Renal cortex interstitium (tissue), 11 donors: ENCODE measurements around the gene OTOG. TPM values are rescaled to one million over a fixed set of nuclear protein-coding genes. Genes with fewer than 3 reads are reported as not detected.
"Not testable (repeated sequence)": the region's sequence is repeated elsewhere in the genome, so short reads cannot be mapped to it uniquely, and the experiment has no call there.

ENCODE experiments used
- DNase-seq, 11 donors: peaks; one replicate each; pipeline ENCODE4 v3.0.0-alpha.2; 2013; ENCODE audit warnings: low read depth in 9 of 11, low spot score in 4 of 11; ENCODE audit errors: extremely low read depth in 1 of 11
- polyA plus RNA-seq, 3 donors: library from polyadenylated mRNA; unstranded; fragments of 120-200 nt; gene quantifications; one replicate each; pipeline ENCODE4 v1.2.1, GENCODE V29; 2013; ENCODE audit not compliant: insufficient read length in 3 of 3

Gene OTOG
- polyA plus RNA-seq, 3 donors = 0.27 to 0.42 (median 0.36) TPM

DNA sequence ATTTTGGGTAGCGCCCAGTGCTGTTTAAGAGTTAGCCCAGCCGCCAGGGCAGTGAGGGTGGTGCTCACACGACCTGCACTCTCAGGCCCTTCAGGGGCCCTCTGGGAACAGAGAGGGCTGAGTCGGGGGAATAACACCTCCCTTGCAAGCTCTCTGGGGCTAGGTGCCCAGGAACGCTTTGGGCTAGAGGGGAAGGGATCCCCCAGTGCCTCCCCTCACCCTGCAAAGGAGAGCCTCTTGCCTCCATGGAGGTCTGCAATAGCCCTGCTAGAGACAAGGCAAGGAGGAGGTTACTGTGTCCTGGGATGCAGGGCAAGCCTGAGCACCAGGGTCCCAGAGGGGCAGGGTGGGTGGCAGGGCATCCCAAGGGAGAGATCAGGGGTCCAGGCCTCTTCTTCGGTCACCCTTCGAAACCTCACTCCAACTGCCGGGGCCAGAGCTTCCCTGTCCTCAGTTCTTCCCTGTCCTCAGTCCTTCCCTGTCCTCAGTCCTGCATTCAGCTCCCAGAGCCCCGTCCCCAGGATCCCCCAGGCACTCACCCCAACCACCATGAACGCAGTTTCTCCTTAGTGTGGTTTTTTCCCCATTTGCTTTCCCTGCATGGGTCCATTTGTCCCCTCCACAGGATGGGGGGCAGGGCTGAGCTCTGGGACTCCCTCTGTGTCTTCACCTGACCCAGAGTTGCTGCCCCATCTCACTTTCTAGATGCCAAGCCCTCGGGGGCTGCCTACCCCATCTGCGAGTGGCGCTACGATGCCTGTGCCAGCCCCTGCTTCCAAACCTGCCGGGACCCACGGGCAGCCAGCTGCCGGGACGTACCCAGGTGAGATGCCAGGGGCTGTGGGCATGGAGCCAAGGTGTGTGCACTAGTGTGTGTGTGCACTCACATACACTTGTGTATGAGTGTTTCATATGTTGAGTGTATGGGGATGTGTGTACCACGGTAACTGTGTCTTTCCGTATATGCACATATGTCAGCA lies 60.8 kb downstream of the OTOG start:
- DNase-seq = no peak

DNA sequence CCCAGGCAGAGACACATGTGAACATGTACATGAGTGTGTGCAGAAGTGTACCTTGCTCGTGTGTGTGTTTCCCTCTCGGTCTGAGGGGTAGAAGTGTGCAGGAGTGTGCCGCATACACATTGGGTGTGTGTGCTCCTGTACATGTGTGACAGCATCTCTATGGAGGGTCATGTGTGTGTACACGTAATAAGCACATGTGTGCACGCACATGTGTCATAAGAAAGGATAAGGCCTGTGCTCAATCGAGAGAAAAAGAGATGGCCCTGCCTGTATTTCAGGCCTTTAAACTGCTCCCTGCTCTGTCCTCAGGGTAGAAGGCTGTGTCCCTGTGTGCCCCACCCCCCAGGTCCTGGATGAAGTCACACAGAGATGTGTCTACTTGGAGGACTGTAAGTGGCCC lies 61.8 kb downstream of the OTOG start:
- DNase-seq = no peak

DNA sequence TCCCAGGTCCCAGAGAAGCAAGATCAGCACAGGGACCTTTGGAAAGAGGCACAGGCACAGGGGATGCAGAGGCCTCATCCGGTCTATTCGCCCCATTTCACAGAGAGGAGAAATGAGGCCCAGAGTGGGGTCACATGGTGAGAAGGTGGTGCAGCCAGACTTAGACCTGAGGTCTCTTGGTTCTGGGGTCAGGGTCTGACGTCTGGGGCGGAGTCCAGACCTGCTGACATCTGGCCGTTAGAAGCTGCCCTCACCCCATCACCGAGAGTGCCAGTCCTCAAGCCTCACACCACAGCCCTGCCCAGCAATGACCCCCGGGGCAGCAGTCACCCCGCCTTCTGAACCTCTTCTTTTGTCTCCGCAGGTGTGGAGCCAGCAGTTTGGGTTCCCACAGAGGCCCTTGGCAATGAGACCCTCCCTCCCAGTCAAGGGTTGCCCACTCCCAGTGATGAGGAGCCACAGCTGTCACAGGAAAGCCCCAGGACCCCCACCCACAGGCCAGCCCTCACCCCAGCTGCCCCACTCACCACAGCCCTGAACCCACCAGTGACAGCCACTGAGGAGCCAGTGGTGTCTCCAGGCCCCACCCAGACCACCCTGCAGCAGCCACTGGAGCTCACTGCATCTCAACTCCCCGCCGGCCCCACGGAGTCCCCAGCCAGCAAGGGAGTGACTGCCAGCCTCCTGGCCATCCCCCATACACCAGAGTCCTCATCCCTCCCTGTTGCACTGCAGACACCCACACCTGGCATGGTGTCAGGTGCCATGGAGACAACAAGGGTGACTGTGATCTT lies 62.4 kb downstream of the OTOG start:
- DNase-seq = no peak

DNA sequence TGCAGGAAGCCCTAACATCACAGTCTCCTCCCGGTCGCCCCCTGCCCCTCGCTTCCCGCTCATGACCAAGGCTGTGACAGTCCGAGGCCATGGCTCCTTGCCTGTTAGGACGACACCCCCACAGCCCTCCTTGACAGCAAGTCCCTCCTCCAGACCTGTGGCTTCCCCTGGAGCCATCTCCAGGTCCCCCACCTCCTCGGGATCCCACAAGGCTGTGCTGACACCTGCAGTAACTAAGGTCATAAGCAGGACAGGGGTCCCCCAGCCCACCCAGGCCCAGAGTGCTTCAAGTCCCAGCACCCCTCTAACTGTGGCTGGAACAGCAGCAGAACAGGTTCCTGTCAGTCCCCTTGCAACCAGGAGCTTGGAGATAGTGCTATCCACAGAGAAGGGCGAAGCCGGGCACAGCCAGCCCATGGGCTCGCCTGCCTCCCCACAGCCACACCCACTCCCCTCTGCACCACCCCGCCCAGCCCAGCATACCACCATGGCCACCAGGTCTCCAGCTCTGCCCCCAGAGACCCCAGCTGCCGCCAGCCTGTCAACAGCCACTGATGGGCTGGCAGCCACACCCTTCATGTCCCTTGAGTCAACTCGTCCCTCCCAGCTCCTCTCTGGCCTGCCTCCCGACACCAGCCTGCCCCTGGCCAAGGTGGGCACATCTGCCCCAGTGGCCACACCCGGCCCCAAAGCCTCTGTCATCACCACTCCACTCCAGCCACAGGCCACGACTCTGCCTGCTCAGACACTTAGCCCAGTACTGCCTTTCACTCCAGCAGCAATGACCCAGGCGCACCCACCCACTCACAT lies 63.2 kb downstream of the OTOG start:
- no peak for DNase-seq

DNA sequence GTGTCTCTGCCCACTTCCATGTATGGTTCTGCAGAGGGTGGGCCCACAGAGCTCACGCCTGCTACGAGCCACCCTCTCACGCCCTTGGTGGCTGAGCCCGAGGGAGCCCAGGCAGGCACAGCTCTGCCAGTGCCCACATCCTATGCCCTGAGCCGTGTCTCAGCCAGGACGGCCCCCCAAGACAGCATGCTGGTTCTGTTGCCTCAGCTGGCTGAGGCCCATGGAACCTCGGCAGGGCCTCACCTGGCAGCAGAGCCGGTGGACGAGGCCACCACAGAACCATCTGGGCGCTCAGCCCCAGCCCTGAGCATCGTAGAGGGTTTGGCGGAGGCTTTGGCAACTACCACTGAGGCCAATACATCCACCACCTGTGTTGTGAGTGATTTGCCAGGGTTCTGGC lies 64.0 kb downstream of the OTOG start:
- DNase-seq = no peak

DNA sequence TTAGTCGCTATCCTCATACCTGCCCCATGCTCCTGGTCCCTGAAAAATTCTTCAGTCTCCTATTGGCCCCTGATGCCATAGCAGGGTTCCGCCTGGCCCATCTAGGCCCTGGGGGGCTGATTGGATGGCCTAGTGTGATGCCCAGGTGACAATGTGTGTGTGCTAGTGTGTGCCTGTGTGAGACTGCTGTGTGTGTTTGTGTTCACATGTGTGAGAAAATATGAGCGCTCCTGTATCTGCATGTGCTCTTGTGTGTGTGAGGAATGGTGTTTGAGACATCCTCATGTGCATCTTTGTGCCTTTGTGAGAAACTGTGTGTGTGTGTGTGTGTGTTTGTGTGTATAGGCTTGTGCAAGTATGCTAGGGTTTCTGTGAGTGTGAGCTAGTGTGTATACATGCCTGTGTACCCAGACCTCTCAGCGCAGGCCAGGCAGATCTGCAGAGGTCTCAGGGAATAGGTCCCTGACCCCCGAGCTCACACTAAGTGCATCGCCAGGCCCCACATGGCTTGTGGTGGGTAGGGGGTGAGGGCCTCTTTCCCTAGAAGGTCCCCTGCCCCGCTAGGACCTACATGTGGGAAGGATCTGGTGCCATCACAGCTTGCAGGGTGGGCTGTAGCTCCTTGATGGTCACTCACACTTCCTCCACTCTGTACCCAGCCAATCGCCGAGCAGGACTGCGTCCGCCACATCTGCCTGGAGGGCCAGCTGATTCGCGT lies 64.6 kb downstream of the OTOG start:
- no peak for DNase-seq

DNA sequence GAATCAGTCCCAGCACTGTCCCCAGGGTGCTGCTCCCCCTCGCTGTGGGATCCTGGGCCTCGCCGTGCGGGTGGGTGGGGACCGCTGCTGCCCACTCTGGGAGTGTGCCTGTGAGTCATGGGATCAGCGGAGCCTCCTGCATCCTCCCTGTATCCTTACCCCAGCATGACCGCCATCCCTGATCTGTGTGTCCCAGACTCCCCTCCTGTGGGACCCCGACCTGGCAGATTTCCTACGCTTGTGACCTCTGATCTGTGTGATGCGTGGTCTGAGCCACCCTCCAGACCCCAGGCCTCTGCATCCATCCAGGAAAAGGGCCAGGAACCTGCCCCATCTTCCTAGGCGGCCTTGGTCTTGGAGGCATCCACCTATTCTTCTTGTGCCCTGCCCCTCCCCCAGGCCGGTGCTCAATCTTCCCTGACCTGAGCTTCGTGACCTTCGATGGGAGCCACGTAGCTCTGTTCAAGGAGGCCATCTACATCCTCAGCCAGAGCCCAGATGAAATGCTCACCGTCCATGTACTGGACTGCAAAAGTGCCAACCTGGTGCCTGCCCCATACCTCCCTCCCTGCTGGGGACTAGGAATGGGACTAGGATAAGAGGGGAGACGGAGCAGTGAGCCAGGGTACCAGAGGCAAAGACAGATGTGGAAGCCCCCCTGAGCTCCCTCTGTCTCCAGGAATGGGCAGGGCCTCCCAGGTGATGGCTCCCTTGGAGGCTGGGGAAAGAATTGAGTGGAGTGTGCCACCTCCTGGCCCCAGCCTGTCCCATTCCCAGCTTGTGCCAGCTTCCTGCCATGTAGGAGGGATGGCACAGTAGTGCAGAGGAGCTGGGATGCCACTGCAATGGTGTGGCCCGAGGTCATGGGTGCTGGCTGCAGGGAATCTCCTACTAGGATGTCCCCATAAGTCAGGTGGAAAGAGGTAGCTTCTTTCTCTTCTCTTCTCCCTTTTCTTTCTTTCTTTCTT lies 65.4 kb downstream of the OTOG start:
- DNase-seq = no peak

DNA sequence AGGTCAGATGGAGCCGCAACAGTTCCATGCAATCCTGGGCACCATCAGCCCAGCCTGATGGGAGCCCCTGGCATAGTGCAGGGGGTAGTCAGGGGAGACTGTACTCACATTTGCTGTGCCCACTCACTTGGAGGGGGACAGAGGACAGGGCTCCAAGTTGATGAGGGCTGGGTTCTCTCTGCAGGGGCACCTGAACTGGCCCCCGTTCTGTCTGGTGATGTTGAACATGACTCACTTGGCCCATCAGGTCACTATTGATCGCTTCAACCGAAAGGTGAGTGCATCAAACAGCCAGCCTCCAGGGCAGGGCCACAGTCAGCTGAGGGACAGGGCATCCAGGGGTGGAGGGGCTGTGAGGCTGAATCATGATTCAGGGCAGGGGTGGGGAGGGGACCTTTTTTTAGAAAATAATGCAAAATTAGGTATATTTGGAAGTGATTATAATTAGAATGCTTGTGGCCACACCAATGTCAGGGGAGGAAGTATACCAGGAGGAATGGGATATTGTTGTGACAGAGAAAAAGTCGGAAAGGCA lies 66.4 kb downstream of the OTOG start:
- DNase-seq = no peak

DNA sequence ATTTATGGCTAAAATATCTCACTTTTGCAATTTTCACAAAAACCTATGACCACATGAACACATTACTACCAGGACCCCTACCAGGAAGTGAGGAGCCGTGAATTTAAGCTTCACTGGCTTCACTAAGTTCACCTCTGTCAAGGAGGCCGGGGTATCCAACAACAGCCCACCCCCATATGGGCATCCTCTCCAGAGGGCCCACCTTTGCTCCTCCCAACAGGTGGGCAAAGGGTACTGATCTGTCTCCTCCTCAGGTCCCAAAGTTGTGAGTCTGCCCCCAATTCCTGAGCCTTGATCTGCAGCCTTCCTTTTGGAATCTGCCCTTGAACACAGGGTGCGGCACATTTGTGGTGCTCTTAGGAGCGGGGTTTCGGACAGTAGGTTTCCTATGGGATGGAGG lies 66.9 kb downstream of the OTOG start:
- no peak for DNase-seq

DNA sequence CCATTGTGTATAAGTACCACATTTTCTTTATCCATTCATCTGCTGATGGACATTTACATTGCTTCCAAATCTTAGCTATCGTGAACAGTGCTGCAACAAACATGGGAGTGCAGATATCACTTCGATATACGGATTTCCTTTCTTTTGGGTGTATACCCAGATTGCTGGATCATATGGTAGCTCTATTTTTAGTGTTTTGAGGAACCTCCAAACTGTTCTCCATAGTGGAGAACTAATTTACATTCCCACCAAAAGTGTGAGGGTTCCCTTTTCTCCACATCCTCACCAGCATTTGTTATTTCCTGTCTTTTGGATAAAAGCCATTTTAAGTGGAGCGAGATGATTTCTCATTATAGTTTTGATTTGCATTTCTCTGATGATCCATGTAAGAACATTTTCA lies 75.7 kb downstream of the OTOG start:
- not testable (repeated sequence) for DNase-seq

DNA sequence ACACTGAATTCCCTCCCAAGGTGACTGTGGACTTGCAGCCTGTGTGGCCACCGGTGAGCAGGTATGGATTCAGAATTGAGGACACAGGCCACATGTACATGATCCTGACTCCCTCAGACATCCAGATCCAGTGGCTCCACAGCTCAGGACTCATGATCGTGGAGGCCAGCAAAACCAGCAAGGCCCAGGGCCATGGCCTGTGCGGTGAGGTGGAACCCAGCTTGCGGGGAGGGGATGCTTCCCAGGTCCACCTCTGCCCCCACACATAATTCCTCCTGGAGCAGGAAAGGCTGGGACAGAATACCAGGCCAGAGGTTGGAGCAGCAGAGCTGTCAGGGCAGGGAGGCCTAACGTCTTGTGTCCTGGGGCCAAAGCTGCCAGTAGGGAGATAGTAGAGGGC lies 82.1 kb downstream of the OTOG start:
- no peak for DNase-seq

DNA sequence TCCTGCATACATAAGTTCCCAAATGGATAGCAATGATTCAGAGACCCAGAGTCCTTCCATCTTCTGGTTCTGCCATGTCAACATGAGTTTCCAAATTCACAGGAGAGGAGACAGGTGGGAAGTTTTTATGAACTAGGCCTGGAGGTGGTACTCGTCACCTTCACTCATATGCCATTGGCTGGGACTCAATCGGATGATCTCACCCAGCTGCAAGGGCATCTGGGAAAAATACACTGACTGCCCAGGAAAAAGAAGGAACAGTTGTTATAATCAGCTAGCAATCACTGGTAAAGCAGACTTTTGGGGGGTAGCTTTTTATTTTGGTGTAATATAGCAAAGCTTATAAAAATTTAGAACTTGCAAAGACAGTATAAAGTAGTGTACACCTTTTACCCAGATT lies 83.9 kb downstream of the OTOG start:
- no peak for DNase-seq

DNA sequence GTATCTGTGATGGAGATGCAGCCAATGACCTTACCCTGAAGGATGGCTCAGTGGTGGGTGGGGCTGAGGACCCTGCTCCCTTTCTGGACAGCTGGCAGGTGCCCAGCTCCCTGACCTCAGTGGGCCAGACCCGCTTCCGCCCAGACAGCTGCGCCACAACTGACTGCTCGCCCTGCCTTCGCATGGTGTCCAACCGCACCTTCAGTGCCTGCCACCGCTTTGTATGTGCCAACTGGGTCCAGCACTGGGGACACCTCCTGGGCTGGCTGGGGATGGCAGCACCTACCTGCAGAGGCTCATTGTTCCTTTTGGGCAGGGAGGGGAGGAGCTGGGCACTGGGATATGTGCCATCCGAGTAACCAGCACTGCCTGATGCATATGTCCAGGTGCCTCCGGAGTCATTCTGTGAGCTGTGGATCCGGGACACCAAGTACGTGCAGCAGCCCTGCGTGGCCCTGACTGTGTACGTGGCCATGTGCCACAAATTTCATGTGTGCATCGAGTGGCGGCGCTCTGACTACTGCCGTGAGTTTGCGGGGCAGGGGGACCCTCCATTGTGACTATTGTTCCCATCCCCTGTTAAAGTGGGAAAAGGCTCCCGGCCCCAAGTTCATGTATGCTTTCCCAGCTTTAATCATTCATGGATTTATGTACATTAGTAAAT lies 84.8 kb downstream of the OTOG start:
- no peak for DNase-seq

DNA sequence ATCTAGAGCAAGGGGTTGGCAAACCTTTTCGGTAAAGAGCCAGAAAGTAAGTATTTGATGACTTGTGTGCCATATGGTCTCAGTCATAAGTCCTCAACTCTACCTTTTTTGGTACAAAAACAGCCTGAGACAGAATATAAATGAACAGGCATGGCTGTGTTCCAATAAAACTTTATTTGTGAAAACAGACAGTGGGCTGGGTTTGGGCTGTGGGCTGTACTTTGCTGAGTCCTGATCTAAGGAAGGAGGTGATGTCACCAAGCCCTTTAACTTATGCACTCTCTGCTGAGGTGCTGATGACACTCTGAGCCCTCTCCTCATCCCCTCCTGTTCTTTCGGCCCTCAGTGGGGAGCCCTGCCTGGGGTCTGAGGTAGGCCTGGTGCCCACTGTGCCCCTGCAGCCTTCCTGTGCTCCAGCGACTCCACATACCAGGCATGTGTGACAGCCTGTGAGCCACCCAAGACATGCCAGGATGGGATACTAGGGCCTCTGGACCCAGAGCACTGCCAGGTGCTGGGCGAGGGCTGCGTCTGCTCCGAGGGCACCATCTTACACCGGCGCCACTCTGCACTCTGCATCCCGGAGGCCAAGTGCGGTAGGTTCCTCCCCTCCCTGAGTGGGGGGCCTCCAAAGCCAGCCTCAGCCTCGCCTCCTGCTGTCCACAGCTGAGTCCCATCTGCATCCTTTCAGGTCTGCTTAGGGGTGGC lies 86.4 kb downstream of the OTOG start:
- DNase-seq = no peak

DNA sequence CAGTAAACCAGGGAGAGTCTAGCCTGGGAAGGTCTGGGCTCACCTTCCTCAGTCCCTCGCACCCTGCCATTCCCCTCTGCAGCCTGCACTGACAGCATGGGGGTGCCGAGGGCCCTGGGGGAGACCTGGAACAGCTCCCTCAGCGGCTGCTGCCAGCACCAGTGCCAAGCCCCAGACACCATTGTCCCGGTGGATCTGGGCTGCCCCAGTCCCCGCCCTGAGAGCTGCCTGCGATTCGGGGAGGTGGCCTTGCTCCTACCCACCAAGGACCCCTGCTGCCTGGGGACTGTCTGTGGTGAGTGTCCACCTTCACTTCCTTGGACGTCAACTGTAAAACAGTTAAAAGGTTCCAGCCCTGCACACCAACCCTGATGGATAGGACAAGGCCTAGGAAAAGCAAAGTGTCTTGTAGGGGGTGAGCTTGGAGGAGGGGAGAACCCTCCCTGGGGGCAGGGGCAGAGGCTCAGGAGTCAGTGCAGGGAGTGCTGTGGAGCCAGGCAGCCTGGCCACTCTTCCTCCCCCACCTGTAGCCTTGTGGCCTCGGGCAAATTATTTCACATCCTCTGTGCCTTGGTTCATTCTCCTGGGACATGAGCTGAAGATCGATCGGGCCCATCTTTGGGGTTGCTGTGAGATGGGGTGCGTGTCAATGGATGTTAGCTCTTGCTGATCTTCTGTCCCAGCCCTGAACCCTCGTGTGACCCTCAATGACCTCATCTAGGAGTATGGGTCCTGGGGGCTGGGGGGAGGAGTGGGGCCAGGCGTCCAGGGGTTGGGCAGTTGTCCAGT lies 87.1 kb downstream of the OTOG start:
- no peak for DNase-seq
